Breast epithelium (tissue), 4 donors: ENCODE measurements around the gene G6PD. TPM values are rescaled to one million over a fixed set of nuclear protein-coding genes. Genes with fewer than 3 reads are reported as not detected.

Source experiments
- DNase-seq, 2 donors: peaks; one replicate each; pipeline ENCODE4 v3.0.0-alpha.2; 2019; ENCODE audit warnings: low spot score in 2 of 2
- H3K27ac ChIP-seq, 2 donors: fragments of 200-600 bp; sonication (generic) in 1 of 2; one replicate each; pipeline ENCODE4 v1.5.1; 2016 to 2019; ENCODE audit warnings: mild to moderate bottlenecking in 1 of 2
- H3K27me3 ChIP-seq, 2 donors: fragments of 200-600 bp; sonication (generic) in 1 of 2; one replicate each; pipeline versions ENCODE4 v1.5.1 to v1.6.0; 2017 to 2019; ENCODE audit warnings: control low read depth in 1 of 2, mild to moderate bottlenecking in 1 of 2
- H3K36me3 ChIP-seq: fragments of 200-600 bp; one replicate; pipeline ENCODE4 v1.5.1; 2019
- H3K4me1 ChIP-seq, 2 donors: fragments of 200-600 bp; sonication (generic); one replicate each; pipeline ENCODE4 v1.5.1; 2016 to 2019; ENCODE audit warnings: control low read depth in 1 of 2
- H3K4me3 ChIP-seq, 3 donors: fragments of 200-600 bp; sonication (generic); 1 replicate in 2 of 3; 2 replicates in 1 of 3; pipeline ENCODE4 v1.5.1; 2016 to 2019; ENCODE audit warnings: mild to moderate bottlenecking in 3 of 3, moderate library complexity in 2 of 3
- H3K9me3 ChIP-seq, 2 donors: fragments of 200-600 bp; sonication (generic) in 1 of 2; one replicate each; pipeline ENCODE4 v1.5.1; 2016 to 2019; ENCODE audit warnings: control low read depth in 1 of 2
- CTCF ChIP-seq, 3 donors: fragments of 450-650 bp; IDR thresholded peaks; one replicate each; pipeline ENCODE4 v1.5.1; 2016 to 2017; ENCODE audit warnings: antibody characterized with exemption in 3 of 3, mild to moderate bottlenecking in 3 of 3, moderate library complexity in 3 of 3
- POLR2A ChIP-seq: fragments of 450-650 bp; IDR thresholded peaks from one replicate; pipeline ENCODE4 v1.6.1; 2016; ENCODE audit warnings: antibody characterized with exemption, mild to moderate bottlenecking, moderate library complexity
- POLR2AphosphoS5 ChIP-seq, 3 donors: sonication (generic); formaldehyde crosslinking; IDR thresholded peaks; one replicate each; pipeline ENCODE4 v1.6.1; 2017; ENCODE audit warnings: antibody characterized with exemption in 3 of 3
- intact Hi-C: fragments of 100-400 bp; cut with DNase I; formaldehyde crosslinking; loops from one replicate; pipeline ENCODE4 v1.15.1; 2023; ENCODE audit warnings: low total_unique reads
- total RNA-seq, 3 donors: library from RNA; depleted of rRNA; stranded (reverse); fragments of >200 nt; gene quantifications; one replicate each; pipeline ENCODE4 v1.1.0, GENCODE V29; 2016

Gene G6PD
- total RNA-seq, 3 donors from 2014 or later = 25.6 to 45.2 (median 38.2) TPM

- peaks cover 0 to 29% of the 10 kb centered on the region in 2 donors for H3K27me3 ChIP-seq
- intact Hi-C loops = no loop called here
- TF ChIP-seq POLR2A (no peak), CTCF (IDR thresholded peaks at IDR 0.05) (no peak)
- no peak for DNase-seq
- H3K4me1 ChIP-seq = no peaks in the 10 kb centered on the region
- H3K36me3 ChIP-seq = no peaks in the 10 kb centered on the region
- H3K9me3 ChIP-seq = peaks cover 0 to 11% of the 10 kb centered on the region in 2 donors
- no peak overlapping the region for H3K27ac ChIP-seq
- H3K4me3 ChIP-seq = no peak overlapping the region
These were observed 34.9 kb downstream of the G6PD start for GRCh38 chrX:154511761-154512160.

- TF ChIP-seq POLR2A (no peak), CTCF (IDR thresholded peaks at IDR 0.05) (no peak), POLR2AphosphoS5 (IDR thresholded peaks at IDR 0.05) (no peak)
- Histone ChIP-seq H3K4me1 (no peaks in the 10 kb centered on the region), H3K9me3 (peaks cover 0 to 11% of the 10 kb centered on the region in 2 donors), H3K4me3 (no peak overlapping the region), H3K27me3 (peaks cover 0 to 38% of the 10 kb centered on the region in 2 donors), H3K36me3 (no peaks in the 10 kb centered on the region), H3K27ac (no peak overlapping the region)
- intact Hi-C loops = no loop called here
- DNase-seq = no peak
These were observed 37.2 kb downstream of the G6PD start for GRCh38 chrX:154509455-154509854.

- H3K4me1 ChIP-seq = no peaks in the 10 kb centered on the region
- H3K36me3 ChIP-seq = no peaks in the 10 kb centered on the region
- H3K4me3 ChIP-seq = no peak overlapping the region
- no peak for TF ChIP-seq POLR2AphosphoS5 (IDR thresholded peaks at IDR 0.05)
- no peak for TF ChIP-seq POLR2A
- TF ChIP-seq CTCF (IDR thresholded peaks at IDR 0.05) = no peak
- intact Hi-C loops = no loop called here
- no peak overlapping the region for H3K27ac ChIP-seq
- peaks cover 0 to 11% of the 10 kb centered on the region in 2 donors for H3K9me3 ChIP-seq
- no peak for DNase-seq
- peaks cover 0 to 38% of the 10 kb centered on the region in 2 donors for H3K27me3 ChIP-seq
These were observed 38.3 kb downstream of the G6PD start for GRCh38 chrX:154508384-154508745.

GRCh38 chrX:154507673-154508383, 38.8 kb downstream of the G6PD start:
- no peak overlapping the region for H3K4me3 ChIP-seq
- H3K4me1 ChIP-seq = no peaks in the 10 kb centered on the region
- no peak overlapping the region for H3K27ac ChIP-seq
- DNase-seq = no peak
- peaks cover 0 to 11% of the 10 kb centered on the region in 2 donors for H3K9me3 ChIP-seq
- intact Hi-C loops = no loop called here
- TF ChIP-seq POLR2AphosphoS5 (IDR thresholded peaks at IDR 0.05) (no peak), POLR2A (no peak), CTCF (IDR thresholded peaks at IDR 0.05) (no peak)
- peaks cover 0 to 38% of the 10 kb centered on the region in 2 donors for H3K27me3 ChIP-seq
- no peaks in the 10 kb centered on the region for H3K36me3 ChIP-seq

- Histone ChIP-seq H3K4me3 (no peak overlapping the region), H3K36me3 (no peaks in the 10 kb centered on the region), H3K27me3 (peaks cover 0 to 41% of the 10 kb centered on the region in 2 donors), H3K4me1 (no peaks in the 10 kb centered on the region), H3K27ac (no peak overlapping the region), H3K9me3 (peaks cover 0 to 11% of the 10 kb centered on the region in 2 donors)
- intact Hi-C loops = no loop called here
- TF ChIP-seq POLR2A = no peak
- no peak for TF ChIP-seq POLR2AphosphoS5 (IDR thresholded peaks at IDR 0.05)
- TF ChIP-seq CTCF (IDR thresholded peaks at IDR 0.05) = no peak
- no peak for DNase-seq
These were observed 39.9 kb downstream of the G6PD start for GRCh38 chrX:154506483-154507332.
